HEK293T (cell line): Measurements from ENCODE around the gene GORAB.

ENCODE experiments used
- BHLHE40 ChIP-seq: fragments of 450-650 bp; IDR thresholded peaks from 2 replicates; pipeline ENCODE4 v1.6.1; 2016; ENCODE audit warnings: mild to moderate bottlenecking, moderate library complexity, borderline replicate concordance
- FOXM1 ChIP-seq: fragments of 450-650 bp; IDR thresholded peaks from 2 replicates; pipeline ENCODE4 v1.6.1; 2017; ENCODE audit warnings: mild to moderate bottlenecking, borderline replicate concordance
- L3MBTL2 ChIP-seq: fragments of 450-650 bp; conservative IDR thresholded peaks from 2 replicates; pipeline ENCODE4 v1.6.1; 2016; ENCODE audit warnings: mild to moderate bottlenecking
- SUZ12 ChIP-seq: fragments of 450-650 bp; IDR thresholded peaks from 2 replicates; pipeline ENCODE4 v1.6.1; 2016; ENCODE audit warnings: mild to moderate bottlenecking
- TARDBP ChIP-seq: fragments of 450-650 bp; IDR thresholded peaks from 2 replicates; pipeline ENCODE4 v1.6.1; 2016

GRCh38 chr1:170587253-170587593 is 55.3 kb downstream of the GORAB start:
- TF ChIP-seq SUZ12 (no peak), FOXM1 (no peak), TARDBP (no peak), L3MBTL2 (no peak), BHLHE40 (no peak)
